Stimulated activated CD8-positive, alpha-beta memory T cell treated with anti-CD3 and anti-CD28 coated beads, Interleukin-15, amount 100 ng/mL, for 48 hours (primary cell): ENCODE data around the gene MT1B.
A peak's percentile ranks its signal among the peaks of the same experiment; 100 is the strongest.

Experiments used
- DNase-seq, 2 donors: peaks; one replicate each; pipeline ENCODE4 v3.0.0-alpha.2; 2020; ENCODE audit warnings: low read depth in 2 of 2

The MT1B gene

DNA sequence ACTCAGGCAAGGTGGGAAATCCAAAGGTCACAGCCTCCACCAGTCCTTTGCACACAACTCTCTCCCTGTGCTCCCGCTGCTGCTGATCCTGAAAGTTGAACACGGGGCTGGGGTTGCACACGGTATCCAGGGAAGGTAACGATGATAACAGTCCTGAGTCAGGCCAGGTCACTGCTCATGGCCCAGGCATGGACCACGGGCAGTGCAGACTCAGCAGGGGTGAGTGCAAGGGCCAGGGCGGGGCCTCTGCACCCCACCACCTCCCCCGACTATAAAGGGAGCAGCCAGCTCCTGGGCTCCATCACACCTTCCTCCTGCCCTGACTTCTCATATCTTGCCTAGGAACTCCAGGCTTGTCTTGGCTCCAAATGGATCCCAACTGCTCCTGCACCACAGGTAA, at the start of gene MT1B:
TSS of gene MT1B (plus strand) at position 301 of the 400 bp plus-strand sequence. CDS start at position 369, 68 bp downstream.
- DNase-seq: no peak

DNA sequence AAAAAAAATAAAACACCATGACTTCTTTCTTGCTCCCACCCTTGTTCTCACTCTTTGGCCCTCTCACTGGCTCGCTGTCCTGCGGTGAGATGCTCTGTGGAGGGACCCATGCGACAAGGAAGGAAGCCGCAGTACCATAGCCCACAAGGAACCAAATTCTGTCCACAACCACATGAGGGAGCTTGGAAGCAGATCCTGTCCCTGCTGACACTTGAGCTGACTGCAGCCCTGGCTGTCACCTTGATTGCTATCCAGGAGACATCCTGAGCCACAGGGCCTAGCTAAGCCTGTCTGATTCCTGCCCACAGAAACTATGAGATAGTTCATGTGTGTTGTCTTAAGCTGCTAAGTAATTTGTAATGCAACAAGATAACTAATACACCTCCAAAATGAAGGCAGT, 48.1 kb upstream of the MT1B start:
- no peak for DNase-seq

DNA sequence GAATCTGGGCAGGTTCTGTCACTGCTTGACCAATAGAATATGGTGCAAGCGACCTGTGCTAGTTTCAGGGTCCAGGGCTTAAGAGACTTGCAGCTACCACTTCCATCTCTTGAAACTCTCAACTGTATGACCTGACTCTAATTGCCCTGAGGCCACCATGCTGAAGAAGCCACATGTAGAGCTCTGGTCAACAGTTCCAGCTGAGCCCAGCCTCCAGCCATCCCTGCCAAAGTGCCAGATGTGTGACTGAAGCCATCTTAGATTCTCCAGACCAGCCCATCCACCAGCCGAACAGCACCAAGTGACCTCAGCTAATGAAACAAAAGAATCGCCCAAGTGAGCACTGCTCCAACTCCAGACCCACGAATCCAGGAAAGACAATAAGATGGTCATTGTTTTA, 46.7 kb upstream of the MT1B start:
- no peak for DNase-seq

DNA sequence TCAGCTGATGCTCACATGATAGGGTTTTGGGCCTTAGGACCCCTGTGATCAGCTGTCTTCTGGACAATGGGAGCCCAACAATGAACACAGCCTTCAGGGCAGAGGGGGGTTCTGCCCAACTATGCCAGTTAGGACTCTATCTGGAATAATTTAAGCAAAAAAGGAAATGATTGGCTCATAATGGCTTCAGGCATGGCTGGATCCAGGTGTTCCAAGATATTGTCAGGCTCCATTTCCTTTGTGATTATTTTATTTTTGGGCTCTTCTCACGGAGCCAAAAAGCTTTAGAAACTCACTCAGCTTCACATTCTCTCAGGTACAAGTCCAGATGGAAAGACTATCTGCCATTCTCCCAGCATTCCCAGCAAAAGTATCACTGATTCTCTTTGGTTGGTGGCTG, 46.2 kb upstream of the MT1B start:
- no peak for DNase-seq

DNA sequence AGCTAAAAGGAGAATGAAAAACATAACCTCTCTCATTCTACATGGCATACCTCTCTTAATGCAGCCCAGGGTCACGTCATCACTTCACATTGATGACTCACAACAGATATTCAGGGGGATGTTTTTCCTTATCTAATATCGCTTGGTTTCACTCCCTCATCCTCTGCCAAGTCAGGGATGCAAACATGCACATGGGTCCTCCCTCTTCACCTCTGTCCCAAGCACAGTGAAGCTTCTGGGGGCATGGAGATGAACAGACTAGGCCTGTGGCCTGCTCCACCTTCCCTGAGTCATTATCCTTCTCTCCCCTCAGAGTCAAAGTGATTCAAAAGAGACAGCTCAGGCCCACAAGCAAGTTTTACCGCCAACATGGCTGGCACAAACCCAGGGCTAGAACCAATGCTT, 45.6 kb upstream of the MT1B start:
- no peak for DNase-seq

DNA sequence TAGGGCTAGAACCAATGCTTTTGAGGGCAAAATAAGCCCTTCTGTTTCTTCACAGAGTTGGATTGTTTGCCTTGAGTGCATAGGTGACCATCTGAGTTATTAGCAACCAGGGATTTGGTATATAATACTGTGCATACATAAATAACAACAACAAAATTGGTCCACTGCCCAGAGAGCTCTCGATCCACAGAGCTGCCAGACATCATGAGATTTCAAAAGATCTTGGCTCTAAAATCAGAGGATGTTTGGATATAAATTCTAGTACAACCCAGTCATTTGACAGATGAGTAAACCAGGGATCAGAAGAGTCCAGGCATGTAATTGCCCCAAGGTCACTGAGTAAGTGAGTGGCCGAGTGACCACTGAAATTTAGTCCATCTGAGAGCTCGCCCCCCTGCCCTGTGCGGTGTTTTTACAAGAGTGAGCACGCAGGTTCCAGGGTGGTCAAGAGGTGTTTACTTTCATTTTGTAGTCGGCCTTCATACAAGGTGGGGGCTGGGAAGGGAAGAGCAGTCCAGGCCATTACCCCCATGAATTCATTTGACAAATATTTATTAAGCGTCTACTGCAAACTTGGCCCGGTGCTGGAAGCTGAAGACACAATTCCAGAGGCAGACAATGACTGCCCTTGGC, 45.1 kb upstream of the MT1B start:
- no peak for DNase-seq

DNA sequence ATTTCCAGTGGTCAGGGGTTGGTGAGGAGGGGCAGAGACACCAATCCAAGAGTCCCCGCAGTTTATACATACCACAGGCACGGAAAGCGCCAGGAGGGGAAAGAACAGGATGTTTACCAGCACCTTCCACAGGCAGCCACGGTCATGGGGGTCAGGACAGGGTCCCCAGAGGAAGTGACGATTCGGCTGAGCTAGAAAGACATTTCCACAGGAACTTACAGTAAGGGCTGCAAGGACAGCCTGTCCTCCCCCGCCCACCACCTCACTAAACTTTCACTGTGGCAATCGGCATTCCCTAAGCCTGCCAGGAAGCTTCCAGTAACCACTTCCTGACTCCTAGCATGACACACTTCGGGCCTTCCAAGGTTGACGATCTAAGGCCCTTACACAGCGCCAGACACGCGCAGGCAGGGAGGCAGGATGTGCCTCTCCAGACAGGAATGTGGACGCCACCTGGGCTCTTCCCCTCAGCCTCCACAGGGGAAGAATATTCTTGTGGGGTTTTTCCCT, 44.5 kb upstream of the MT1B start:
- no peak for DNase-seq

DNA sequence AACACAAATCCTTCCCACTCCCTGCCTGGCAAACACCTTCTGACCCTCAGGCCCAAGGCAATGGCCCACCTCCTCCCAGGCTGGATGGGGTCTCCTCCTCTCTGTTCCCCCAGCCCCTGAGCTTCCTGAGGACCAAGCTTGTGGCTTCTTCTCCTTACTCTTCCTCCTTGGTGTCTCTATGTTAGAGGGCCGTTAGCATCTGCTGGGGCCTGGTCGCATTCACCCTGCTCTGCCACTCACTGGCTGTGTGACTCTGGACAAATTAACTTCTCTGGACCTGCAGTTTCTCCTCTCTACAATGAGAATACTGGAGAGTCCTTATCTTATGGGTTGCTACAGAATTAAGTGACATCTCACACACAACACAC, 44.0 kb upstream of the MT1B start:
- DNase-seq: no peak

DNA sequence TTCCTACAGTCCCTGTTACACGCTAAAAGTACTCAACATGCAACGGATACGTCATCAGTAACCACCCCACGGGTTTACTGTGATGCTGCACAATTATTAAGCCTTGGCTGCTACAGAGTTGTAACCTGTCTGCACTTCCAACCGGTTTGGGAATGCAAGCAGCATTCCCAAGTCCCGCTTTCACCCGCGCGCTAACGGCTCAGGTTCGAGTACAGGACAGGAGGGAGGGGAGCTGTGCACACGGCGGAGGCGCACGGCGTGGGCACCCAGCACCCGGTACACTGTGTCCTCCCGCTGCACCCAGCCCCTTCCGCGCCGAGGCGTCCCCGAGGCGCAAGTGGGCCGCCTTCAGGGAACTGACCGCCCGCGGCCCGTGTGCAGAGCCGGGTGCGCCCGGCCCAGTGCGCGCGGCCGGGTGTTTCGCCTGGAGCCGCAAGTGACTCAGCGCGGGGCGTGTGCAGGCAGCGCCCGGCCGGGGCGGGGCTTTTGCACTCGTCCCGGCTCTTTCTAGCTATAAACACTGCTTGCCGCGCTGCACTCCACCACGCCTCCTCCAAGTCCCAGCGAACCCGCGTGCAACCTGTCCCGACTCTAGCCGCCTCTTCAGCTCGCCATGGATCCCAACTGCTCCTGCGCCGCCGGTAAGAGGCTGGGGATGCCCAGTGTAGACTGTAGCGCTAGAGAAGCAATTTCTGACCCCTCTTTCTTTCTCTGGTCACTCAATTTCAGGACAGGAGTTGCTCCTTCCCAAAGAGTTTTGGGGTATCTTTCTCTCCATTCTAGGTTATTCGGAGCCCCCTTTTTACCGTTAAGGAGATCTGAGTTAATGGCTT, 43.4 kb upstream of the MT1B start, which contains the start of gene MT2A:
TSS of gene MT2A (plus strand) at position 542 of the 833 bp plus-strand sequence. CDS start at position 614, 72 bp downstream.
- peak; percentile 92 to 94 for DNase-seq

DNA sequence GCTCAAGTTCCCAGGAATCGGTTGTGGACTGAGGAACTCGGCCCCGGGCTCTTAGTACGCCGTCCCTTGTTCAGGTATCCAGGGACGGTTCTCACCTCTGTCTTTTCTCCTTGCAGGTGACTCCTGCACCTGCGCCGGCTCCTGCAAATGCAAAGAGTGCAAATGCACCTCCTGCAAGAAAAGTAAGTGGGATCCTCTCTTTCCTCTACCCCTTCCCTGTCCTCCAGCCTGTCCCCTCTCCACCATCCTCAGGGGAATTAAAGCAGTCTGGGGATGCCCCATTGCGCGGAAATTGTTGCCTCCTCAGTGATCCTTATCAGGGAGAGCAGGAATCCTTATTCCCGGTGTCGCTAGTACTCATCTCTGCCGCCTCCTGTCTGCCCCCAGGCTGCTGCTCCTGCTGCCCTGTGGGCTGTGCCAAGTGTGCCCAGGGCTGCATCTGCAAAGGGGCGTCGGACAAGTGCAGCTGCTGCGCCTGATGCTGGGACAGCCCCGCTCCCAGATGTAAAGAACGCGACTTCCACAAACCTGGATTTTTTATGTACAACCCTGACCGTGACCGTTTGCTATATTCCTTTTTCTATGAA, 42.7 kb upstream of the MT1B start:
- DNase-seq: no peak

DNA sequence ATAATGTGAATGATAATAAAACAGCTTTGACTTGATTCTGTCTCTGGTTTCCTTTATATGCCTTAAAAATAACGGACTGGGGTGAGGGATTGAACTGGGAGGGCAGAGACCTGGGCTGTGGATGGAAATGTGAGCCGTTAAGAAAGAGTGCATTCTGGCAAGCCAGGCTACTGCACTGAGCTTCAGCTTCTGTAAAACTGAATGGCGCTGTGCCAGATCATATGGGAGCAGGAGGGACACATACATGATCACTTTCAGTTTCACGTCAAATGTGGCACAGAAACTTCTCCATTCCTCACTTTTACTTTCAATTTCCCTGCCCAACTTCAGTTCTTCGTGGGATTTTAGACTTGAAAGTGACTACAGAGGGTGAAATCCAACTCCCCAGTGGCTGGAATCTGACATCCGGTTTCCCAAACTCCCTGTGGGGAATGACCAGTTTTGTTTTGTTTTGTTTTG, 42.2 kb upstream of the MT1B start:
- peak; percentile 48 to 63 for DNase-seq

DNA sequence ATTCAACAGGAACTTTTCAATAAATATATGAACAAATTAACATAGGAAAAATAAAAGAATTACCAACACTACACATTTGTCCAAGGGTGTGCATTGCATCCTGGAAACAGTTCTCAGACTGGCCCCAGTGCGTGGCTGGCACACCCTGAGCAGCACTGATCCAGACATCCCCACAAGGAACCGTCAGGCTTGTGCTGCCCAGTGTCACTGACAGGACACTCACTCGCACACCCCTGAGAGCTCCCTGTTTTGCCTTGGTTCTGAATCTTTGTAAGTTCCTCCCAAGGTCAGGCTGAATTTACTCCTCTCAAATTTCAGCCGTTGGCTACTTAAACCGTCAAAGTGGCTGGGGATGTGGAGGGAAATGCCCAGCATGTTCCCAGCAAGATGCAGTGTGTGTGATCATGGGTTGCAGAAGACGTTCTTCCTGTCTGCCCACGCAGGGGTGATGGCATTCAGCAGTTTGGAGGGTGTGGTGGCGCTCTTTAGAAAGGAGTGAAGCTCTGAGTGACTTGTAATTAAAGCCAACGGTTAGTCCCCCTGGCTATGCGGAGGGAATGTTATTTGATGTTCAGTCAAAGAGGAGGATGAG, 41.6 kb upstream of the MT1B start:
- DNase-seq: peak; percentile 70 to 77

DNA sequence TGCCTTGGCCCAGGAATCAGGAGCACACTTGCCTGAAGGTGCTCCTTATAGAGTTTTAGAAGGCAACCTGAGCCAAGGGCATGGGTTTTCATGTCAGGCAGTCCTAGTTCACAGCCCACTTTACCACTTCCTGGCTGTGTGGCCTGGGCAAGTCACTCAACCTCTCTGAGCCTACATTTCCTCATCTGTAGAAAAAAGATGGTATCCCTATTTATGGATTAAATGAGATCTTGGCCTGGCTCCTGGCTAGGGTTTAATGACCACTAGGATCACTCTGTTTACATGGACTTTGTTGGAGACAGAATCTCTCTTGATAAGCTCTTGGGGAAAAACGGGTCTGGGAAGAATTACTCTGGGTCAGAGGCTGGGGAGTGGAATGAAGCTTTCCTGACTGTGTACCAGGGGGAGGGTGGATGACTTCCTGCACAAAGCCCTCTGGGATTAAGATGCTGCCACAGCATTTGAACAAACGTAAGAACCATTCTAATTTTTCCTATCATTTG, 41.0 kb upstream of the MT1B start:
- no peak for DNase-seq

DNA sequence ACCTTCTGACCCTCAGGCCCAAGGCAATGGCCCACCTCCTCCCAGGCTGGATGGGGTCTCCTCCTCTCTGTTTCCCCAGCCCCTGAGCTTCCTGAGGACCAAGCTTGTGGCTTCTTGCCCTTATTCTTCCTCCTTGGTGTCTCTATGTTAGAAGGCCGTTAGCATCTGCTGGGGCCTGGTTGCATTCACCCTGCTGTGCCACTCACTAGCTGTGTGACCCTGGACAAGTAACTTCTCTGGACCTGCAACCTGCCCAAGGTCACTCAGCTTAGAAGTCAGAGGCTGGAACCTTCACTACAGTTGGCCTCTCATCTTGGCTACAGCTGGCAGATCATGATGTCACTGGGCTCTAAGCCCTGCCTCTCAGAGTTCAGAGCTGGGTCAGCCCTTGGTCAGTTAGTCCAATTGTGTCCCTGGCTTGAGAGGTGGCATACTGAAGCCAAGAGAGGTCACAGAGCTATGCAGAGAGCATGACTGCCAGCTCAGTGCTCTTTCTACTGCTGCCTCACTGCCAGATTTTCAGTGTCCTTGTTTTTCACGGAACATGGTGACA, 40.3 kb upstream of the MT1B start:
- DNase-seq: no peak

DNA sequence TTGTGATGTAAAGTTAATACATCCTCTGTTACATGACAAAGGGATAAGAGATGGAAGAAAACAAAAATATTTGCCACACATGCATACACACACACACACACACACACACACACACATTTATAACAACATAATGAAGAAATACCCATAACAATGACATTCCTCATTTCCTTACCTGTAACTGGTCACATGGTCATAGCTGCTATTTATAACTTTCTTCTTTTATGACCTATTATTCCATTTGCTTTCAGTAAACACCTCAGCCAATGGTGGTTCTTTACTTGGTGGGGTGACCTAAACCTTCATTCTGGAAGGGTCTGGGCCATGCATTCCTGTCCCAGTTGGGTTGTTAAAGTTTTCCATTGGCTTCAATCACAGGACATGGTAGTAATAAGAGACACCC, 38.0 kb upstream of the MT1B start:
- no peak for DNase-seq

DNA sequence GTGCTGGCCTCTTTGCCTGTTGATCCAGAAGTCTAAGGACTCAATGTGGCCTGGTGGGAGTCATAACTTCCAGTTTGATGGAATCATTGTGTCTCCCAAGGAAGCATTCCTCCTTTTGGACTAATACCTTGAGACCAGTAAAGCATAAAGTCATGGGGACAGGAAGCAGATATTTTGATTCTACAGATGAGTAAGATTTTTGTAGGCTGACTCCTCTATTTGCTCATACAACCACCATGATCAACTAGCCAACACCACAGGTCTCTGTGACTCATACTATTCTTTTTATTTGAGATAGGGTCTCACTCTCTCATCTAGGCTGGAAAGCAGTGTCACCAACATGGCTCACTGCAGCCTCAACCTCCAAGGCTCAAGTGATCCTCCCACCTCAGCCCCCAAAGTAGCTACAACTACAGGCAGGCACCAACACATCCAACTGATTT, 37.1 kb upstream of the MT1B start:
- no peak for DNase-seq

DNA sequence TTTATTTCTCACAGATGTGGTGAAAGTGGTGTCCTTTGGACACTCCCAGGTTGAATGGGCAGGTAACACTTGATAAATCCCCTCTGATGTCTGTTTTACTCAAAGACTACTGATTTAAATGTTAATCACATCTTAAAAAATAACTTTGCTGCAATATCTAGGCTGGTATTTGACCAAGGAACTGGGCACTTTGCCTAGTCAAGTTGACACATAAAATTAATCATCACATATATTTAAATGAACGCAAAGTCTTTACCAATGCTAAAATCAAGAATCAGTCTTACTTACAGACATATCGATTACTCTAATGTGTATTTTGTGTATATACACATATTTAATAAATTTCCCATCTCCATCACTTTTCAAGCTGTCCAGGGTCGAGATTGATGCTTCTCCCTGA, 36.3 kb upstream of the MT1B start:
- DNase-seq: no peak

DNA sequence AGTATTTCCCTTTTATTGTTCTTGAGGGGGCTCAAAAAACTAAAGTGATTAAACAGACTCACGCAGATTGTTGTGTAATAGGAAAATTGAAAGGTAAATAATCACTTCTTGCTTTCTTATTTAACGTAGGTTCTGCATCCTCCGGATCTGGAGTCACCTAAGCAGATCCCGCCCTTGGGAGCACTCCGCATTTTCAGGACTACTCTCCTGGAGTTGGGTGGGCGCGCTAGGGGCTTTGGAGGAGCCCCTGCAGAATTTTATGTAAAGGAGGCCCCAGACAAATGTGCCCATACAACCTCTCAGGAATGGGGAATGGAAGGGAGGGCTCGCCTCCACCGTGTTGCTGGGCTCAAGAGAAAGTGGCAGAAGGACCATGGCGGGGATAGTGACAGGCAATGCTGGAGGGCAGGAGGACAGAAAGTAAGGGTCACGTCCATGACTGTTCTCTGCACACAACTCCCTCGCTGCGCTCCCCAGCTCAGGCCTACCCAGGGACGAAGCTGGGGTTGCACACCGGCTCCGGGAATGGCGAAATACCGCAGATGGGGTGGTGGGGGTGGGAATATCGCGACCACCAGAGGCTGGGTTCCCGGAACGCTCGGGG, 35.0 kb upstream of the MT1B start:
- no peak for DNase-seq

DNA sequence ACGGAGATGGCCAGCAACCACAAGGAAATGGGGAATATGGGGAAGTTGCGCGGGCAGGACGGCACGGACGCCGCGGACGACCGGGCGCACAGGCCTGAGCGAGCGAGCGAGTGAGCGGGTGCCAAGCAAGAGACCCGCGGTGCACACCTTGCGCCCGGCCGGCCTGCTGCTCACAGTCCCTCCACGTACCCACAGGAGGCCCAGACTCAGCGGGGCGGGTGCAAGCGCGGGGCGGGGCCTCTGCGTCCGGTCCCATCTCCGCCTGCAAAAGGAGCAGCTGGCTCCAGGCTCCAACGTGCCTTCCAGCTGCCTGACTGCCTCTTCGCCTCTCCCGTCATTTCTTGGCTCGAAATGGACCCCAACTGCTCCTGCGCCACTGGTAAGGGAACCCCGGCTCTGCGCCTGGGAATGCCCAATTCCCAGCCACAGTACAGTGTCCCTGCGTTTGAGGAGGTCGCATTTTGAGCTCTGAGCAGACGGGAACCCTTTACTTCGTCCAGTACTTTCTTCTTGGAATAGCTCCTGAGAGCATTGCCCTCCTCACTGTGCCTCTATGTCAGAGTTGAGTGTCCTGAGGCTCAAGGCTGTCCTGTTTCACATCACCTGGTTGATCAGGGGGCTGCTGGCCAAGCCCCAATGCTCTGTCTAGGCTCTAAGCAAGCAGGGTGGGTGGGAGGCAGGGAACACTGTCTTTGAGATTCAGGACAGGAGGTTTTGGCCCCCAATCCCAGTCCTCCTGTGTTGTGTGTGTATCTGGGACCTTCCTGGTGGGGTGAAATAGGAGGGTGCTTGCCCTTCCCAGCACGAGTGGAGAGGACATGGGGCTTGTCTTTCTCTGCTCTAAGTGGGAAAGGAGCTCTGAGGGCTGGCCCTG, 34.2 kb upstream of the MT1B start:
- DNase-seq: peak; percentile 62 to 65

DNA sequence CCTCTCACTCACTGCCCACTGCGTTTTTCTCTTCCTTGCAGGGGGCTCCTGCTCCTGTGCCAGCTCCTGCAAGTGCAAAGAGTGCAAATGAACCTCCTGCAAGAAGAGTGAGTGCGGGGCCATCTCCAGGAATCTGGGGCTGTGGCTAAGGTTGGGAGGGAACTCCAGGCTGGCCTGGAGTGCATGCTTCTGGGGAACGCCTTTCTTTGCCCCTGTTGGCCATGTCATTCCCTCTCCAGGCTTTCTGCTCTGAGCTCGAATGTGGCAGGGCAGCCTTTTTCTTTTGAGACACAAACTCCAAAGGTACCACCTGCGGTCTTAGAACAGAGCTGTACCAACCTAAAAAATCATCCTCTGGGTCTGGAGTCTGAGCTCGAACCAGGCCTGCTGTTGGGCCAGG, 33.5 kb upstream of the MT1B start:
- DNase-seq: no peak
